Stimulated activated CD4-positive, alpha-beta T cell treated with anti-CD3 and anti-CD28 coated beads, TNF-alpha, amount 100 ng/mL, for 48 hours (primary cell): ENCODE data around the gene NRCAM.

Experiments
- DNase-seq, 3 donors: peaks; one replicate each; pipeline ENCODE4 v3.0.0-alpha.2; 2020; ENCODE audit warnings: low read depth in 3 of 3

Gene NRCAM

GRCh38 chr7:108156897-108157605, 299.2 kb downstream of the NRCAM start:
- no peak for DNase-seq

- DNase-seq, result no peak
Measured at GRCh38 chr7:108152198-108152597, 304.0 kb downstream of the NRCAM start.

- no peak for DNase-seq
Measured at GRCh38 chr7:108149908-108150307, 306.3 kb downstream of the NRCAM start.

GRCh38 chr7:108149119-108149518, 307.1 kb downstream of the NRCAM start:
- no peak for DNase-seq

- DNase-seq, result no peak
Measured at GRCh38 chr7:108147031-108147563, 309.1 kb downstream of the NRCAM start.

- peak; percentile 14 to 30 (median 27) for DNase-seq
Measured at GRCh38 chr7:108146070-108146842, 310.0 kb downstream of the NRCAM start.

GRCh38 chr7:108145401-108145800, 310.8 kb downstream of the NRCAM start:
- DNase-seq, result no peak

- no peak for DNase-seq
Measured at GRCh38 chr7:108144931-108145330, 311.3 kb downstream of the NRCAM start.

GRCh38 chr7:108143658-108144420, 312.4 kb downstream of the NRCAM start:
- DNase-seq, result no peak

GRCh38 chr7:108142675-108143259, 313.5 kb downstream of the NRCAM start:
- DNase-seq, result no peak

- DNase-seq, result no peak
Measured at GRCh38 chr7:108142180-108142579, 314.1 kb downstream of the NRCAM start.

GRCh38 chr7:108140671-108141070, 315.6 kb downstream of the NRCAM start:
- no peak for DNase-seq

- DNase-seq, result no peak
Measured at GRCh38 chr7:108138911-108139310, 317.3 kb downstream of the NRCAM start.

GRCh38 chr7:108137993-108138392, 318.2 kb downstream of the NRCAM start:
- no peak for DNase-seq

- DNase-seq, result no peak
Measured at GRCh38 chr7:108137040-108137439, 319.2 kb downstream of the NRCAM start.

- no peak for DNase-seq
Measured at GRCh38 chr7:108136191-108136688, 320.0 kb downstream of the NRCAM start.

- peak in 2 of 3 donors; percentile 13 to 15 for DNase-seq
Measured at GRCh38 chr7:108135446-108136190, 320.6 kb downstream of the NRCAM start.

GRCh38 chr7:108134486-108134885, 321.8 kb downstream of the NRCAM start:
- DNase-seq, result no peak

- no peak for DNase-seq
Measured at GRCh38 chr7:108132551-108133265, 323.5 kb downstream of the NRCAM start.

GRCh38 chr7:108130261-108130660, 326.0 kb downstream of the NRCAM start, which contains the start of gene LAMB4:
LAMB4 (minus strand) TSS chr7:108130361; CDS start chr7:108123164, 7,197 bp downstream.
- DNase-seq, result no peak
